Choroid plexus epithelial cell (primary cell): Measurements from ENCODE around the gene XG.
"Not testable (repeated sequence)": the region's sequence is repeated elsewhere in the genome, so short reads cannot be mapped to it uniquely, and the experiment has no call there.

Experiments used
- DNase-seq: peaks from one replicate; pipeline ENCODE4 v3.0.0-alpha.2; 2010; ENCODE audit warnings: low read depth
- H3K4me3 ChIP-seq: 2 replicates; pipeline ENCODE4 v1.5.1; 2011; ENCODE audit warnings: low read depth, mild to moderate bottlenecking, control low read depth, low read length, moderate library complexity
- CTCF ChIP-seq: conservative IDR thresholded peaks from 2 replicates; pipeline ENCODE4 v1.5.1; 2011; ENCODE audit warnings: low read depth, mild to moderate bottlenecking, control low read depth, inconsistent platforms, low read length, moderate library complexity

The XG gene

GRCh38 chrX:2767631-2768455, 16.0 kb downstream of the XG start:
- no peak overlapping the region for H3K4me3 ChIP-seq
- peak; percentile 28 for DNase-seq
- no peak for TF ChIP-seq CTCF

- DNase-seq = no peak
- TF ChIP-seq CTCF = no peak
- H3K4me3 ChIP-seq = no peak overlapping the region
Observed at GRCh38 chrX:2769615-2770014, 17.8 kb downstream of the XG start.

GRCh38 chrX:2773166-2774055, 21.6 kb downstream of the XG start:
- H3K4me3 ChIP-seq = not testable (repeated sequence)

GRCh38 chrX:2774057-2774456, 22.2 kb downstream of the XG start:
- TF ChIP-seq CTCF = no peak
- DNase-seq = no peak
- H3K4me3 ChIP-seq = no peak overlapping the region

More at GRCh38 chrX:2773166-2774055, 21.6 kb downstream of the XG start:
- DNase-seq = not testable (repeated sequence)

- no peak overlapping the region for H3K4me3 ChIP-seq
- DNase-seq = no peak
- no peak for TF ChIP-seq CTCF
Observed at GRCh38 chrX:2774776-2775175, 22.9 kb downstream of the XG start.

- H3K4me3 ChIP-seq, DNase-seq: not testable (repeated sequence)
Observed at GRCh38 chrX:2780472-2781225, 28.8 kb downstream of the XG start.

- H3K4me3 ChIP-seq = no peak overlapping the region
- DNase-seq = no peak
- TF ChIP-seq CTCF = no peak
Observed at GRCh38 chrX:2781226-2781571, 29.4 kb downstream of the XG start.
